ENCODE data around the gene UTP25.

Gene UTP25

DNA sequence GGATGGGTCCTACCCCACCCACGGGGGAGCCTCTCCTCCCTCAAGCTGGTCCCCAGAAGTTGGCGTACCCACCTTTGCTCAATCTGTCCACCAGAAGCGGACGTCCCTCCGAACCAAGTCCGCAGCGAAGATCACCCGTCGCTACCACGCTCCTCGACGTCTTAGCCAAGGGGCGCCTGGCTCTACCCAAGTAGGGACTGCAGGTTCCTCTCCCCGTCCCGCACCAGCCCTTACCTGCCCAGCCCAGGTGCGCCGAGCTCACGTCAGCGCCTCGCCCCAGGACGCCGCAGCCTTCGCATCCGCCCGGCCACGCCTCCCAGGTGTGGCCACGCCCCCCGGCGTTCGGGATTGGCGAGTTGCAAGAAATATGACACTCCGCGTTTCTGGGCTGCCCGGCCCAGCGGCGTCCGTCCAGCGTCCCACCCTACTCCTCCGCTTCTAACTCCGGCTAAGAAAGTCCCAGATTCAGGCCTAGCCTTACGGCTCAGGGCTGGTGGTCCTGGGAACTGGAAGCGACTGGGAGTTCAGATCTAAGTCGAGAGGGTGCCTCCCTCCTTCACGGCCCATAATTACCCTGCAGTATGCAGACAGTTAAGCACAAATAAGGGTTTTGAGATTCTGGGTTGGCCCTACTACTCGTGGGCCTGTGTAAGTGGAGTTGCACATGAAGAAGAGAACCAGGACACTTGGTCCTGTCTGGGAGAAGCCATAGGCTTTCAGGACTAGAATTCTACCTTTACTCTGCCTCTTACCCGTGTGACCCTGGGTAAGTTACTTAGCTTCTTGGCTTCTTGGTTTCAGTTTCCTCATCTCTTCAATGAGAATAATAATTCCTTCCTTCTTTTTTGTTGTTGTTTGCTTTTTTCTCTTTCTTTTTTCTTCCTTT, 21.7 kb upstream of the UTP25 start, which contains the start of gene IRF6:
IRF6 (minus strand) TSS at position 268 of the 886 bp plus-strand sequence. CDS start 4,729 bp downstream, outside the sequence.
- DNase-seq (ENCODE audit: low spot score): peak; percentile 94

GRCh38 chr1:209807509-209807908, 20.3 kb upstream of the UTP25 start:
- no peak for DNase-seq (ENCODE audit: low spot score)

DNA sequence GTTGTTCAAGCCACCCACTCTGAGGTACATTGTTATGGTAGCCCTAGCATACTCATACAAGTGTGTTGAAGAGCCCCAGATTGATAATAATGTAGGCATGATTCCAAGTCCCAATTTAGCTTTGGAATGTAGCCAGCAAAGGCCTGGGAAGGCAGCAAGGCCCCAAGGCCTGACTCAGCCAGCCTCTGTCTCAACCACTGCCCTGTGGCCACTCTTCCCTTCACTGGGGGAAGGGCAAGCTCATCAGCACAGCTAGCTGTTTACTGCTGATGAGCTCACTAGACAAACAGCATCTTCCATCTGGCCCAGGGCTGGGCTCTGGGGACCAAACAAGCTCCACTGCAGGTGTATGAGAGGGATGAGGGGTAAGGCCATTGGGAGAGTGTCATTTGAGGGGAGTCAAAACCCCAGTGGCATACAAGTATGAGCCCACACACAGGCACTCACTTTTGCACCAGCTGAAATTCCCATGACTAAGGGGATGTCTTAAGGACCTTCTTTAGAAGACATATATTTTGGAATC, 19.7 kb upstream of the UTP25 start:
- DNase-seq (ENCODE audit: low spot score): peak; percentile 98

GRCh38 chr1:209809611-209810010, 18.2 kb upstream of the UTP25 start:
- DNase-seq (ENCODE audit: low spot score): peak; percentile 93

GRCh38 chr1:209810783-209811182, 17.0 kb upstream of the UTP25 start:
- no peak for DNase-seq (ENCODE audit: low spot score)

DNA sequence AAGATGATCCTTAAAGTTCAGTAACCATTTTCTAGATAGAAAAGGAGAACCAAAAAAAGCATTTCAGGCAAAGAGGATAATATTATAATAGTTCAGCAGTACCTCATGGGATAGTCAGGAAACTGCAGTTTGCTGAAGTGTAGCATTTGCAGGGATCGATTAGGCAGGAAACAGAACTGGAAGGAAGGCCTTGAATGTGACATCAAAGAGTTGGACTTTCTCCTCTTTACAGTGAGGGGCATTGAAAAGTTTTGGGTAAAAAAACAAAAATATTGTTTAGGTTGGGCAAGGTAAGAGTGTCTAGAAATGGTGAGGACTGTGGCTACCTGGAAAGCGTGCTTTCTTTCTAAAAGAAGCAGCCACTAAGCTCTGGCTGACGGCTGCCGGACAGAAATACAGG, 13.9 kb upstream of the UTP25 start:
- DNase-seq (ENCODE audit: low spot score): no peak

- DNase-seq (ENCODE audit: low spot score): peak; percentile 39
Observed at GRCh38 chr1:209815490-209815889, 12.3 kb upstream of the UTP25 start.

GRCh38 chr1:209815931-209816341, 11.8 kb upstream of the UTP25 start:
- no peak for DNase-seq (ENCODE audit: low spot score)

DNA sequence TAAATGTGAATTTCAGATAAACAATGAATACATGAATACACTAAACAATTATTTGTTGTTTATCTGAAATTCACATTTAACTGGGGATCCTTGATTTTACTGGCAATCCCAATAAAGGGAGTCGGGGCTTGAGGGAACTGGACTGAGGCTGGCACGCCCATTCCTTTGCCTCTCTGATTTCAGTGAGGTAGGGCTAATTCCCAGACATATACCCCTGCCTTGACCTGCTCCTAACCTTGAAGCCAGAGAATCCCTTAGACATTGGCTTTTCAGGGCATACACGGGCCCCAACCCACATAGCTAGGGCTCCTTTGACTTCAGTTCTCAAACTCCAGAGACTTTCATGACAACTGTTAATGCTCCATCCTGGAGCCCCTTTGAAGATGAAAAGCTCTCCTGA, 10.8 kb upstream of the UTP25 start:
- no peak for DNase-seq (ENCODE audit: low spot score)

GRCh38 chr1:209817691-209818090, 10.1 kb upstream of the UTP25 start:
- no peak for DNase-seq (ENCODE audit: low spot score)

GRCh38 chr1:209819058-209819457, 8.7 kb upstream of the UTP25 start:
- no peak for DNase-seq (ENCODE audit: low spot score)

GRCh38 chr1:209820986-209821385, 6.8 kb upstream of the UTP25 start:
- DNase-seq (ENCODE audit: low spot score): no peak

DNA sequence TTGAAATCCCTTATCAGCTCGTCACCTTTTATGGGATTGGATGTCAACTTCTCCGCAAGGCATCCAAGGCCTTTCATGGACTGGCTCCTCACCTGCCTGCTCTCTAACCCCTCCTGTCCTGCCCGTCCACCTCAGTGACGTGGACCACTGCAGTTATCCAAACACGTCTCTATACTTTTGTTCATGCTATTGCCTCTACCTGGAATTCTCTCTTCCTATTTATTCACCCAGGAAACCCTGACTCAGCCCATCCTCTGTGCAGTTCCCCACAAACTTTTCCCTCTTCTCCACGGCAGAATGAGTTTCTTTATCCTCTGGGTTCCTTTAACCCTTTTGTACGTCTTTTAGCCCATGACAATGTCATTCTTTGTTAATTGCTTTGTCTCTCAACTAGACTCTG, 5.1 kb upstream of the UTP25 start:
- DNase-seq (ENCODE audit: low spot score): peak; percentile 47

GRCh38 chr1:209823143-209824041, 4.4 kb upstream of the UTP25 start:
- peak; percentile 81 for DNase-seq (ENCODE audit: low spot score)

- DNase-seq (ENCODE audit: low spot score): no peak
Observed at GRCh38 chr1:209825591-209826434, 2.0 kb upstream of the UTP25 start.

- no peak for DNase-seq (ENCODE audit: low spot score)
Observed at GRCh38 chr1:209829716-209830115, 1.9 kb downstream of the UTP25 start.

DNA sequence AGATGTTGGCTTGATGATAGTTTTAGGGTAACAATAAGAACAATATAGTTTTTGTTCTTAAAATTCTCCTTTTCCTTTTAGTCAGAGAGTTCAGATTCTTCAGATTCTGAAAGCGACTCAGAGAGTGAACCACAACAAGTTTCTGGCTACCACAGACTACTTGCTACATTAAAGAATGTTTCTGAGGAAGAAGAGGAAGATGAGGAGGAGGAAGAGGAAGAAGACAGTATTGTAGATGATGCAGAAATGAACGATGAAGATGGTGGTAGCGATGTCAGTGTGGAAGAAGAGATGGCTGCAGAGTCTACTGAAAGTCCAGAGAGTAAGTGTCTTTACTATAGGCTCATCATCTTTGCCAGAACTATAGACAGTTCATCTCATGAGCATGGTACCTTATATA, 3.0 kb downstream of the UTP25 start:
- DNase-seq (ENCODE audit: low spot score): no peak

- peak; percentile 44 for DNase-seq (ENCODE audit: low spot score)
Observed at GRCh38 chr1:209831615-209832014, 3.8 kb downstream of the UTP25 start.

- DNase-seq (ENCODE audit: low spot score): peak; percentile 41
Observed at GRCh38 chr1:209835782-209836298, 8.1 kb downstream of the UTP25 start.

DNA sequence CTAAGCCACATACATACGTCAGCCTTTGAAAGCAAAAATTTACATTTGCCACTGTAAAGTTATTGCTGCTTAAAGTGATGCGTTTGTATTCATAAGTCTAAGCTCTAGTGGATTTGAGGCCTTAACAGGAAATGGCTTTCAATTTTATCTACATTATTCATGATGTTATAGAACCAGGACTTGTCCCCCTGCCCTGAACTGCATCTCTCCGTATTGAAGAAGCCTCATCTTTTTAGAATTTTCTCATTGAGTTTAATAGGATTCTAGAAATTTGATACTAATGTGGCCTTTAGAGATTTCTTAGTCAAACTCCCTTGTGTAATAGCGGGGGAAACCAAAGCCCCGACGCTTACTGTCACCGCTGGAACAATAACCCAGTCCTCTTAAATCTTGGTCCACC, 9.9 kb downstream of the UTP25 start:
- DNase-seq (ENCODE audit: low spot score): no peak

- peak; percentile 17 for DNase-seq (ENCODE audit: low spot score)
Observed at GRCh38 chr1:209838537-209838936, 10.8 kb downstream of the UTP25 start.
